CD8-positive, alpha-beta memory T cell (primary cell): ENCODE measurements around the gene CASQ2. TPM values are rescaled to one million over a fixed set of nuclear protein-coding genes. Genes with fewer than 3 reads are reported as not detected.
"Not testable (repeated sequence)": the region's sequence is repeated elsewhere in the genome, so short reads cannot be mapped to it uniquely, and the experiment has no call there.

Experiments
- CTCF ChIA-PET: fragments of 350-600 bp; sonication (Branson Sonifier 250); formaldehyde crosslinking; loops from one replicate; lab custom pipeline; 2021; ENCODE audit warnings: antibody characterized with exemption; lab: Charles Lee
- POLR2A ChIA-PET: fragments of 350-600 bp; sonication (Branson Sonifier 250); formaldehyde crosslinking; loops from one replicate; lab custom pipeline; 2021; ENCODE audit warnings: antibody characterized with exemption; lab: Charles Lee
- DNase-seq, 5 donors: peaks; one replicate each; pipeline versions ENCODE4 v3.0.0 to v3.0.0-alpha.2; 2020 to 2022; ENCODE audit warnings: mixed read lengths in 1 of 5
- H3K27ac ChIP-seq: one replicate; pipeline ENCODE4 v1.7.0; 2013; ENCODE audit warnings: low read depth, mild to moderate bottlenecking, low read length, moderate library complexity
- H3K27me3 ChIP-seq: 2 replicates; pipeline ENCODE4 v1.7.0; 2013; ENCODE audit warnings: low read length, mild to moderate bottlenecking; ENCODE audit not compliant: insufficient read depth, poor library complexity, severe bottlenecking
- H3K36me3 ChIP-seq: 2 replicates; pipeline ENCODE4 v1.7.0; 2013; ENCODE audit warnings: mild to moderate bottlenecking, low read length, moderate library complexity; ENCODE audit not compliant: insufficient read depth
- H3K4me1 ChIP-seq: 2 replicates; pipeline ENCODE4 v1.7.0; 2013; ENCODE audit warnings: mild to moderate bottlenecking, low read length, moderate library complexity; ENCODE audit not compliant: insufficient read depth
- H3K4me3 ChIP-seq: 2 replicates; pipeline ENCODE4 v1.7.0; 2013; ENCODE audit warnings: mild to moderate bottlenecking, low read length
- H3K9me3 ChIP-seq: 2 replicates; pipeline ENCODE4 v1.7.0; 2013; ENCODE audit warnings: mild to moderate bottlenecking, low read length
- H3K27ac Mint-ChIP-seq, 8 donors: one replicate each; pipeline ENCODE4 v1.8.0; 2020 to 2021; ENCODE audit warnings: mixed read lengths in 8 of 8, mild to moderate bottlenecking in 6 of 8, inconsistent platforms in 3 of 8, moderate library complexity in 3 of 8
- H3K27me3 Mint-ChIP-seq, 2 donors: one replicate each; pipeline ENCODE4 v1.8.0; 2020 to 2021; ENCODE audit warnings: mixed read lengths in 2 of 2, mild to moderate bottlenecking in 1 of 2, moderate library complexity in 1 of 2
- H3K36me3 Mint-ChIP-seq, 3 donors: one replicate each; pipeline ENCODE4 v1.8.0; 2020 to 2021; ENCODE audit warnings: mixed read lengths in 3 of 3, inconsistent platforms in 1 of 3, mild to moderate bottlenecking in 1 of 3
- H3K4me1 Mint-ChIP-seq, 3 donors: one replicate each; pipeline ENCODE4 v1.8.0; 2020 to 2021; ENCODE audit warnings: mixed read lengths in 3 of 3, inconsistent platforms in 1 of 3, mild to moderate bottlenecking in 1 of 3
- H3K4me3 Mint-ChIP-seq, 7 donors: one replicate each; pipeline ENCODE4 v1.8.0; 2020 to 2021; ENCODE audit warnings: mixed read lengths in 7 of 7, mild to moderate bottlenecking in 6 of 7, moderate library complexity in 4 of 7, inconsistent platforms in 2 of 7
- H3K9me3 Mint-ChIP-seq, 5 donors: one replicate each; pipeline ENCODE4 v1.8.0; 2020 to 2022; ENCODE audit warnings: mixed read lengths in 5 of 5, mild to moderate bottlenecking in 3 of 5, moderate library complexity in 2 of 5, inconsistent platforms in 1 of 5
- polyA plus RNA-seq: library from polyadenylated mRNA; unstranded; fragments of 300-500 nt; fragmentation: Illumina TruSeq; gene quantifications from one replicate; pipeline ENCODE4 v1.2.3, GENCODE V29; 2021
- total RNA-seq, 2 experiments: library from RNA; stranded (reverse); gene quantifications; one replicate each; pipeline ENCODE4 v1.2.3, GENCODE V29; 2021

CASQ2 gene
- total and polyA plus RNA-seq, 3 experiments from 2014 or later = not detected

GRCh38 chr1:115779075-115779474 lies 10.6 kb upstream of the CASQ2 start:
- H3K9me3 ChIP-seq, H3K36me3 ChIP-seq, H3K4me1 Mint-ChIP-seq, H3K4me3 ChIP-seq, H3K27ac Mint-ChIP-seq, H3K4me3 Mint-ChIP-seq, POLR2A ChIA-PET, H3K27ac ChIP-seq, CTCF ChIA-PET, H3K9me3 Mint-ChIP-seq, H3K36me3 Mint-ChIP-seq, H3K4me1 ChIP-seq, H3K27me3 ChIP-seq, DNase-seq: not testable (repeated sequence)
- H3K27me3 Mint-ChIP-seq = peaks cover 8 to 61% of the 10 kb centered on the region in 2 donors

- DNase-seq = no peak
- no peaks in the 10 kb centered on the region for H3K36me3 Mint-ChIP-seq
- Histone ChIP-seq H3K27me3 (no peaks in the 10 kb centered on the region), H3K36me3 (no peaks in the 10 kb centered on the region), H3K9me3 (no peaks in the 10 kb centered on the region), H3K4me1 (no peaks in the 10 kb centered on the region), H3K27ac (no peak overlapping the region), H3K4me3 (no peak overlapping the region)
- H3K27ac Mint-ChIP-seq = no peak overlapping the region
- no peaks in the 10 kb centered on the region for H3K9me3 Mint-ChIP-seq
- POLR2A ChIA-PET = no interaction called here
- H3K4me1 Mint-ChIP-seq = no peaks in the 10 kb centered on the region
- H3K4me3 Mint-ChIP-seq = no peak overlapping the region
- peaks cover 10 to 24% of the 10 kb centered on the region in 2 donors for H3K27me3 Mint-ChIP-seq
- CTCF ChIA-PET = no interaction called here
Measured at GRCh38 chr1:115771847-115772457, 3.4 kb upstream of the CASQ2 start.

GRCh38 chr1:115771094-115771846 lies 2.8 kb upstream of the CASQ2 start:
- ChIA-PET POLR2A (no interaction called here), CTCF (no interaction called here)
- no peak overlapping the region for H3K27ac ChIP-seq
- no peaks in the 10 kb centered on the region for H3K36me3 ChIP-seq
- no peaks in the 10 kb centered on the region for H3K4me1 ChIP-seq
- H3K4me3 Mint-ChIP-seq = no peak overlapping the region
- H3K36me3 Mint-ChIP-seq = no peaks in the 10 kb centered on the region
- no peak overlapping the region for H3K27ac Mint-ChIP-seq
- no peak overlapping the region for H3K4me3 ChIP-seq
- no peaks in the 10 kb centered on the region for H3K9me3 ChIP-seq
- no peak for DNase-seq
- no peaks in the 10 kb centered on the region for H3K27me3 ChIP-seq
- no peaks in the 10 kb centered on the region for H3K9me3 Mint-ChIP-seq
- H3K27me3 Mint-ChIP-seq = peaks cover 8 to 23% of the 10 kb centered on the region in 2 donors
- H3K4me1 Mint-ChIP-seq = no peaks in the 10 kb centered on the region

GRCh38 chr1:115767403-115767802 lies 1.1 kb downstream of the CASQ2 start:
- H3K4me1 ChIP-seq = no peaks in the 10 kb centered on the region
- ChIA-PET CTCF (no interaction called here), POLR2A (no interaction called here)
- Mint-ChIP-seq H3K4me1 (no peaks in the 10 kb centered on the region), H3K4me3 (no peak overlapping the region), H3K36me3 (no peaks in the 10 kb centered on the region), H3K9me3 (no peaks in the 10 kb centered on the region), H3K27ac (no peak overlapping the region), H3K27me3 (peaks cover 3 to 18% of the 10 kb centered on the region in 2 donors)
- H3K27me3 ChIP-seq = no peaks in the 10 kb centered on the region
- H3K36me3 ChIP-seq = no peaks in the 10 kb centered on the region
- no peaks in the 10 kb centered on the region for H3K9me3 ChIP-seq
- no peak overlapping the region for H3K4me3 ChIP-seq
- DNase-seq = no peak
- H3K27ac ChIP-seq = no peak overlapping the region

DNA sequence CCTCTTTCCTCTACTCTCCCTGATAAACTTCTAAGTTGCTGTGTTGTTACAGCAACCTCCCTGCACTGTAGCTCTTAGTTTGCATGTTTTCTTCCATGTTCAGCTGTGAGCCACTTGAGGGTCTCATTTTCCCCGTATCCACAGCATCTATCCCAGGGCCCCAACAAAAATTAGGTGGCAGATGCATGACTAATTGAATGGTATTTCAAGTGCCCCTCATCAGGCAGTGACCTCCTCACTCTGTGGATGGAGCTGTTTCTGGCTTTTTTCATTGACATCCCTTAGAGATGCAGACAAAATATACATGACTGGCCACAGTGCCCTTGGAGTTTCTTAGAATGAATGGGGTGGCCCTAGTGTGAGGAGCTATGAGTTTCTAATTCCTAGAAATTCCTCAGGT lies 3.4 kb downstream of the CASQ2 start:
- no peak overlapping the region for H3K27ac ChIP-seq
- no peaks in the 10 kb centered on the region for H3K36me3 ChIP-seq
- Mint-ChIP-seq H3K36me3 (no peaks in the 10 kb centered on the region), H3K27ac (no peak overlapping the region), H3K27me3 (peaks cover 3 to 12% of the 10 kb centered on the region in 2 donors), H3K9me3 (peaks cover 0 to under 1% (median 0%) of the 10 kb centered on the region in 5 donors), H3K4me1 (no peaks in the 10 kb centered on the region), H3K4me3 (no peak overlapping the region)
- CTCF ChIA-PET = no interaction called here
- no peak for DNase-seq
- POLR2A ChIA-PET = interaction anchor here (0.6 kb wide), 1 partner anchor 91 kb away, joined by 5 read pairs; no protein-coding TSS in a partner anchor
- H3K27me3 ChIP-seq = no peaks in the 10 kb centered on the region
- H3K4me1 ChIP-seq = no peaks in the 10 kb centered on the region
- no peaks in the 10 kb centered on the region for H3K9me3 ChIP-seq
- H3K4me3 ChIP-seq = no peak overlapping the region

DNA sequence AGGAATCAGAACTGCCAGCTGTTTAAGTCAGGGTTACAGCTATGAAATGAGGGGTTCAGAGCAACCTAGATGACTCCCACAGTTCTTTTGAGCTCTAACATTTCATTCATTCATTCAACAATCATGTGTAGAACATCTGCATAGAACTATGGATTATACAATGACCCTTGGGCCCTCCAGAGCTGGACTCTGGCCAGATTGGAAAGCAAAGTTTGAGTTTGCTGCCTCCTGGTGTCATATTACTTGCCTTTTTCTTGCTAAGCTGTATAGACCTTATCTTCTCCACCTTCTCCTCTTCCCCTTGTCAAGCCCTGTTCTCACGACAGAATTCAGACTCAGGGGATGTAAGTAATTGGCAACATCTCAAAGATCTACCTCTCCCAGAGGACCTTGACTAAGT lies 4.0 kb downstream of the CASQ2 start:
- ChIA-PET POLR2A (interaction anchor here (0.6 kb wide), 1 partner anchor 92 kb away, joined by 5 read pairs; no protein-coding TSS in a partner anchor), CTCF (no interaction called here)
- Histone ChIP-seq H3K27me3 (no peaks in the 10 kb centered on the region), H3K36me3 (no peaks in the 10 kb centered on the region), H3K4me3 (no peak overlapping the region), H3K9me3 (no peaks in the 10 kb centered on the region), H3K27ac (no peak overlapping the region), H3K4me1 (no peaks in the 10 kb centered on the region)
- peaks cover 0 to 6% (median 0%) of the 10 kb centered on the region in 5 donors for H3K9me3 Mint-ChIP-seq
- H3K4me1 Mint-ChIP-seq = no peaks in the 10 kb centered on the region
- no peak overlapping the region for H3K27ac Mint-ChIP-seq
- peaks cover 3 to 17% of the 10 kb centered on the region in 2 donors for H3K27me3 Mint-ChIP-seq
- DNase-seq = no peak
- H3K36me3 Mint-ChIP-seq = no peaks in the 10 kb centered on the region
- H3K4me3 Mint-ChIP-seq = no peak overlapping the region

- Mint-ChIP-seq H3K27me3 (peaks cover 5 to 11% of the 10 kb centered on the region in 2 donors), H3K4me1 (no peaks in the 10 kb centered on the region), H3K9me3 (peaks cover 0 to 16% (median 3%) of the 10 kb centered on the region in 5 donors), H3K36me3 (no peaks in the 10 kb centered on the region), H3K27ac (no peak overlapping the region), H3K4me3 (no peak overlapping the region)
- no peak overlapping the region for H3K4me3 ChIP-seq
- H3K27ac ChIP-seq = no peak overlapping the region
- no peak for DNase-seq
- no peaks in the 10 kb centered on the region for H3K9me3 ChIP-seq
- ChIA-PET POLR2A (no interaction called here), CTCF (no interaction called here)
- H3K27me3 ChIP-seq = no peaks in the 10 kb centered on the region
- no peaks in the 10 kb centered on the region for H3K4me1 ChIP-seq
- no peaks in the 10 kb centered on the region for H3K36me3 ChIP-seq
Measured at GRCh38 chr1:115762779-115763178, 5.7 kb downstream of the CASQ2 start.

DNA sequence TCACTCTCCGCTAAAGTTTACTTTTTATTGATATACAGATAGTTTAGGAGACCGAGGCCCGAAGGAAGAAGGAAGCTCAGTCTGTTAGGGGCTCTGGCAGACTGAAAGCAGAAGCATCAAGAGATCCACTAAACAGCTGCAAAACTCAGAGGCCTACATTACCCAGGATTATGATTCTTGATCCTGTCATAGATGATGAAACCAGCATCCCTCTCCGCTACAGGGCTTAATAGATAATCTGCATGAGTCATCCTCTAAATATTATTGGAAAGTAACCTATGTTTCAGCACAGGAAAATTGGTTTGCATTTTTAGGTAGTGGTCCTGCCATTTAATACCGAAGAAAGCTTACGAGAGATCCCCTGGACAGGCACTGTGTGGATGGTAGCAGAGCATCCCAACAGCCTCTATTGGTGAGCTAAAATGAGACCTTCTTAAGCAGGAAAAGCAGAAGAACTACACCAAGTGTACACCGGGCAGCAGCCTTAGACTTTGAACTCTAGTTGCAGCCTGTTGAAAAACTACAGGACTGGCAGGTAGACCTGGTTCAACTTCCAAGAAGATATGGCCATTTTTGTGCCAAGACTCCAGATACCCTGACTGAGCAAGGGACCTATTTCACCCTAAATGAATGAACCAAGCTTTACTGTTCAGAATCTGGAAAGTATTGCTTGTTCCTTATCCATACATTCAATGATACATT lies 6.8 kb downstream of the CASQ2 start:
- Mint-ChIP-seq H3K4me1 (no peaks in the 10 kb centered on the region), H3K9me3 (peaks cover 0 to 16% (median 3%) of the 10 kb centered on the region in 5 donors), H3K36me3 (no peaks in the 10 kb centered on the region), H3K27me3 (peaks cover 5 to 13% of the 10 kb centered on the region in 2 donors), H3K4me3 (no peak overlapping the region), H3K27ac (no peak overlapping the region)
- no peaks in the 10 kb centered on the region for H3K9me3 ChIP-seq
- no peaks in the 10 kb centered on the region for H3K27me3 ChIP-seq
- no peak overlapping the region for H3K27ac ChIP-seq
- no peaks in the 10 kb centered on the region for H3K36me3 ChIP-seq
- no peak overlapping the region for H3K4me3 ChIP-seq
- no peak for DNase-seq
- ChIA-PET CTCF (no interaction called here), POLR2A (no interaction called here)
- H3K4me1 ChIP-seq = no peaks in the 10 kb centered on the region
